RPMI8226 (cell line): Measurements from ENCODE around the gene CYB5R4.

Source experiments
- DNase-seq: peaks from one replicate; pipeline ENCODE4 v3.0.0-alpha.2; 2015

Gene CYB5R4

GRCh38 chr6:83998021-83998584 is 138.6 kb downstream of the CYB5R4 start:
- DNase-seq: no peak

DNA sequence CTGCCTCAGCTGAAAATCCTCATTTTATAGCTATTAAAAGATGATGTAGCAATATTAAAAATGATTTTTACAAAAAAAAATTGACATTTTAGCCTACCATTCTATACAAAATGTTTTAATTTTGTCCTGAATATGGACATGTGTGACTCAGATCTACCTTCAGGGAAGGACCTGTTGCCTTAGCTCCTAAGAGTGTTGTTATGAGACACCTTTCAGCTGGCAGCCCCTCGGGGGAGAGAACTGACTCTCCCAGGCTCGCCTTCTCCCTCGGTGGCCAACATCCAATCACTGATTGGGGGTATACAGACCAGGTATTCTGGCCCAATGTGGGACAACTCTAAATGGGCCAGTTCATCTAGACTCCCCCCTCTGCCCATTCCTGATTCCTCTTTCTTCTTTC is 141.6 kb downstream of the CYB5R4 start:
- no peak for DNase-seq

DNA sequence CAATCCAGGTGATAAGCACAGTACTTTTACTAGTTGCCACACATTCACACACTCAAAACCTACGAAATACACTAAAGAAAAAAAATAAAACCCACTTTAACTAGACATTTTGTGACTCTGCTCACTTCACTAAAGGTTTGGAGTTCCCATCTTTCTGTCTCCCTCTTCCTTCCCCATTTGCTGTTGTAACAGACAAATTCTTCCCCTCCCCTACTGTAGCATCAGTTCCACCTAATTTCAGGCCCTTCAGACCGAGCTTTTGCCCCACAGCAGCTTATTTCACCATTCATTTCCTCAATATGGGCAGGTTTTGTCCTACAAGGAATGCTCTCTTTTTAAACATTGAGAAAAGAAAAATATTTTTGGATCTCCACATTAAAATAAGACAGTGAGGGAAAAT is 142.7 kb downstream of the CYB5R4 start:
- no peak for DNase-seq

- no peak for DNase-seq
Measured at GRCh38 chr6:84003131-84003530, 143.6 kb downstream of the CYB5R4 start.

DNA sequence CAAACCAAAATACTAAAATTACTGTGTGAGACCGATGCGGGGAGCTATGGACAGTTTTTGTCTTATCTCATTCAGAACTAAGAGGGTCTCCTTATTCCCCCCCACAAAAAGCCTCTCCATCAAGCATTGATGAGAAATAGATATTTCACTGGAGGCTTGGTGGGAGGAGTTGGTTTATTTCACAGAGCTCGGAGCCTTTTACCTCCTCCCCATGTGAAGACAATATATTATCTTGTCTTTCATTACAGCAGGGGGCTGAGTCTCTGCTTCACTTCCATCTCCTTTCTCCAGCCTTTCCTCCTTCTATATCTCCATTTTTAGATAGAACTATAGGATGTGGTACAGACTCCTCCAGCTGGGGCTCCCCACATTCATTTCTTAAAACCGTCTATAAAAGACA is 144.2 kb downstream of the CYB5R4 start:
- DNase-seq: no peak

GRCh38 chr6:84007871-84008270 is 148.4 kb downstream of the CYB5R4 start:
- DNase-seq: no peak

GRCh38 chr6:84013354-84013753 is 153.9 kb downstream of the CYB5R4 start:
- no peak for DNase-seq

DNA sequence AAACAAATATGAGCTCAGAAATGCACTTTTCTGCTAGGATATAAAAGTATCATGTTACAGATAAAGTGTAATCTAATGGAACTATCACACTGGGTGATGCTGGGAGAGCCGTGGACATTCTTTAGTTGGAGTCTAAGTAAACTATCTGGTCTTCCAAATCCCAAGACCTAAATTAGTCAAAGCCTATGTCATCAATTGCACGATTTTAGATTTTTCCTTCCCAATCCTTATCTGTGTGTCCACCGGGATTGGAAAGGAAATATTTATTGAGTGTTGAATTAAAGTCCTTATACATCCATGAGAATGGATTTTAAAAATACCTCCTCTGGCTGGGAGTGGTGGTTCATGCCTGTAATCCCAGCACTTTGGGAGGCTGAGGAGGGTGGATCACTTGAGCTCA is 154.4 kb downstream of the CYB5R4 start:
- DNase-seq: no peak

- DNase-seq: no peak
Measured at GRCh38 chr6:84016029-84016428, 156.5 kb downstream of the CYB5R4 start.
